OCI-LY1 (cell line): Measurements from ENCODE around the gene CD320.

Experiments
- H2AFZ ChIP-seq: fragments of 200-600 bp; sonication (generic), shearing (Covaris generic); 2 replicates; pipeline ENCODE4 v1.6.0; 2014; ENCODE audit warnings: antibody characterized with exemption, mild to moderate bottlenecking, low read length
- H3F3A ChIP-seq: fragments of 200-600 bp; sonication (generic), shearing (Covaris generic); 2 replicates; pipeline ENCODE4 v1.6.0; 2014; ENCODE audit warnings: mild to moderate bottlenecking, antibody characterized with exemption, low read length, moderate library complexity; ENCODE audit not compliant: insufficient read depth
- H3K27ac ChIP-seq: fragments of 200-600 bp; sonication (generic); 2 replicates; pipeline ENCODE4 v1.5.1; 2014; ENCODE audit warnings: low read length, mixed run types, mild to moderate bottlenecking, low read depth; ENCODE audit not compliant: poor library complexity, severe bottlenecking
- H3K27me3 ChIP-seq: fragments of 200-600 bp; sonication (generic); 2 replicates; pipeline ENCODE4 v1.6.0; 2014; ENCODE audit warnings: antibody characterized with exemption, mild to moderate bottlenecking, low read length, moderate library complexity; ENCODE audit not compliant: insufficient read depth
- H3K36me3 ChIP-seq: fragments of 200-600 bp; sonication (generic); 2 replicates; pipeline ENCODE4 v1.6.1; 2014; ENCODE audit warnings: mild to moderate bottlenecking, antibody characterized with exemption, low read length, moderate library complexity, mixed read lengths; ENCODE audit not compliant: insufficient read depth
- H3K4me1 ChIP-seq: fragments of 200-600 bp; sonication (generic); 2 replicates; pipeline ENCODE4 v1.5.1; 2014; ENCODE audit warnings: mild to moderate bottlenecking, low read length, moderate library complexity; ENCODE audit not compliant: insufficient read depth, severe bottlenecking
- H3K4me2 ChIP-seq: fragments of 200-600 bp; sonication (generic), shearing (Covaris generic); 2 replicates; pipeline ENCODE4 v1.6.1; 2014; ENCODE audit warnings: low read length
- H3K4me3 ChIP-seq: fragments of 200-600 bp; sonication (generic); 2 replicates; pipeline ENCODE4 v1.5.1; 2014; ENCODE audit warnings: low read length, low read depth, mild to moderate bottlenecking, mixed read lengths; ENCODE audit not compliant: poor library complexity, severe bottlenecking
- H3K79me2 ChIP-seq: fragments of 200-600 bp; shearing (Covaris generic); 2 replicates; pipeline ENCODE4 v1.6.1; 2016; ENCODE audit warnings: mixed run types, low read length, mixed read lengths; ENCODE audit not compliant: insufficient read depth
- H3K9ac ChIP-seq: fragments of 200-600 bp; sonication (generic), shearing (Covaris generic); 2 replicates; pipeline ENCODE4 v1.6.1; 2014; ENCODE audit warnings: mild to moderate bottlenecking, low read length, mixed read lengths
- H3K9me2 ChIP-seq: fragments of 200-600 bp; sonication (generic), shearing (Covaris generic); 2 replicates; pipeline ENCODE4 v1.6.1; 2014; ENCODE audit warnings: low read depth, mild to moderate bottlenecking, low read length, mixed read lengths
- H3K9me3 ChIP-seq: fragments of 200-600 bp; shearing (Covaris generic); 2 replicates; pipeline ENCODE4 v1.6.1; 2014; ENCODE audit warnings: low read length, mixed read lengths
- H4K20me1 ChIP-seq: fragments of 200-600 bp; sonication (generic), shearing (Covaris generic); 2 replicates; pipeline ENCODE4 v1.6.0; 2016; ENCODE audit warnings: mild to moderate bottlenecking, low read length; ENCODE audit not compliant: insufficient read depth
- CTCF ChIP-seq: fragments of 200-600 bp; sonication (generic), shearing (Covaris generic); IDR thresholded peaks from 2 replicates; pipeline ENCODE4 v1.5.1; 2017; ENCODE audit warnings: mild to moderate bottlenecking, antibody characterized with exemption, low read length, moderate library complexity, mixed read lengths
- EZH2 ChIP-seq: fragments of 200-600 bp; sonication (generic), shearing (Covaris generic); IDR thresholded peaks from 2 replicates; pipeline ENCODE4 v1.8.0; 2017; ENCODE audit warnings: borderline replicate concordance, mixed run types, mild to moderate bottlenecking, antibody characterized with exemption, low read length, moderate library complexity, mixed read lengths

The CD320 gene

GRCh38 chr19:8334458-8335342, 26.5 kb upstream of the CD320 start:
- Histone ChIP-seq H2AFZ (no peak overlapping the region), H3K9ac (no peak overlapping the region), H3K9me3 (no peaks in the 10 kb centered on the region), H3K27me3 (no peaks in the 10 kb centered on the region), H3K4me2 (peak overlapping the region; percentile 50), H3K9me2 (no peaks in the 10 kb centered on the region), H3K36me3 (no peaks in the 10 kb centered on the region), H3K79me2 (no peaks in the 10 kb centered on the region), H3K27ac (no peak overlapping the region), H3K4me3 (peak overlapping the region; percentile 22), H3F3A (no peaks in the 10 kb centered on the region), H3K4me1 (no peaks in the 10 kb centered on the region), H4K20me1 (no peaks in the 10 kb centered on the region)
- TF ChIP-seq EZH2 (no peak), CTCF (no peak)

GRCh38 chr19:8333767-8334457, 25.8 kb upstream of the CD320 start:
- Histone ChIP-seq H4K20me1 (no peaks in the 10 kb centered on the region), H3K4me1 (no peaks in the 10 kb centered on the region), H3K79me2 (no peaks in the 10 kb centered on the region), H3F3A (no peaks in the 10 kb centered on the region), H3K27ac (no peak overlapping the region), H3K9ac (no peak overlapping the region), H3K36me3 (no peaks in the 10 kb centered on the region), H2AFZ (no peak overlapping the region), H3K9me3 (no peaks in the 10 kb centered on the region), H3K4me2 (no peak overlapping the region), H3K27me3 (no peaks in the 10 kb centered on the region), H3K4me3 (no peak overlapping the region), H3K9me2 (no peaks in the 10 kb centered on the region)
- TF ChIP-seq CTCF (no peak), EZH2 (no peak)

- H3K9me3 ChIP-seq: no peaks in the 10 kb centered on the region
- no peak for TF ChIP-seq CTCF
- no peak for TF ChIP-seq EZH2
- no peaks in the 10 kb centered on the region for H3K27me3 ChIP-seq
- no peaks in the 10 kb centered on the region for H3K36me3 ChIP-seq
- no peaks in the 10 kb centered on the region for H3K9me2 ChIP-seq
- no peak overlapping the region for H3K9ac ChIP-seq
- H3K27ac ChIP-seq: no peak overlapping the region
- no peak overlapping the region for H3K4me2 ChIP-seq
- H3K79me2 ChIP-seq: no peaks in the 10 kb centered on the region
- H4K20me1 ChIP-seq: no peaks in the 10 kb centered on the region
- H3F3A ChIP-seq: no peaks in the 10 kb centered on the region
- H2AFZ ChIP-seq: no peak overlapping the region
- H3K4me1 ChIP-seq: no peaks in the 10 kb centered on the region
- no peak overlapping the region for H3K4me3 ChIP-seq
These were observed 25.0 kb upstream of the CD320 start for GRCh38 chr19:8332976-8333766.
